HG03103 (cell line): ENCODE results near the gene ARHGAP30.
"Not testable (repeated sequence)": the region's sequence is repeated elsewhere in the genome, so short reads cannot be mapped to it uniquely, and the experiment has no call there.

Experiments used
- ATAC-seq: cut with Tn5 transposase; IDR thresholded peaks from one replicate; pipeline ENCODE4 v1.9.1; 2021; ENCODE audit warnings: low read depth; ENCODE audit not compliant: unreplicated experiment

ARHGAP30 gene

DNA sequence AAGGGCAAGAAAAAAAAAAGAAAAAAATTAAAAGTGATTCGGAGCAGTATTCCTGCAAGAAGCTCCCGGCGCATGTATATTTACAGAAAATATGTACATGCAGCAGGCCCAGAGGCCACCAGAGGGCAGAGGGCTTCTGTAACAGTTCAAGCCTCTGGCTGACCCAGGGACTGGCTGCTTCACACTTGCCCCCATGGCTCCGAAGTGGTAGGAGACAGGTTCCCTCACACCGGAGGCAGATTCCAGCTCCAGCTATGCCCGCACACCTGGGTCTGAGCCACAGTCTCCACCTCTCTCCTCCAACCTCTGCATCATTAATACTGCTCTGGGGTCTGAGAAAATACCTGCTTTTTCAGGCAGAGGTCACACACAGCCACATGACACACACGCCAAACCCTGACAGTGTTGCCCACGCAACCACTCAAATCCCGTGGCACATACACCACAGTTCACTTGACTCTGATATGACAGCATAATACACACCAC lies 2.2 kb upstream of the ARHGAP30 start:
- no peak for ATAC-seq

DNA sequence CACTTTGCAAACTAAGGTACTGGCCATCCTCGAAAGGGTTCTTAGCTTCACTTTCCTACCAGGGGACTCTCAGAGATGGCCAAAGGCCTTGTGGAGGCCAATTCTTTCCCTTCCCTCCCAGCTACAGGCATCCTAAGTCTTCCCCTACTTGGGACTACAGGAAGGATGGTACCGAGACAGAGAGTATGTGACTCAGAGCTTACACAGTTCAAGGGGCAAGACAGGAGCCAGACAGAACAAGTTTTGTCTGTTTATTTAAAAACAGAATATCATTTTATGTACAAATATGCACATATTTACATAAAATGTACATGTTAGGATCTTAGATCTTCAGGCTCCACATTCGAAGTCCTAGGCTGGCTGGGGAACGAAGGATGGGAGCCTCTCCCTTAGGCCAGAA lies 1.1 kb upstream of the ARHGAP30 start:
- ATAC-seq = no peak

DNA sequence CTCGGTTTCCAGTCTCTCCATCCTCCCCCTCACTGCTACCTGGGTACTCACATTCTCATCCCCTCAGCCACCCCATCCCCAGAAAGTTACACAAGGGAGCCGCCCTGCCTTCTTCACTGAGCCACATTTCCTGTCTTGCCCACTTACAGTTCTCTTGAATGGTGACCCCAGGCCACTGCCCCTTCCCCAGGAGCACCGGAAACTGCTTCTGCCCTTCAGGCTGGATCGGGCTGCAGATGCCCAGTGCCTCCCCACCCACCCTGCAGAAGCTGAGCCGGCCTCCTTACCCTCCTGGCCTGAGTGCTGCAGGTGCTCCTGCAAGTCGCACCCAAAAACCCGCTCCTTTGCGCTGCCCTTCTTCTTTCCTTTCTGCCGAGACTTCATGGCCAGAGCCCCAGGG lies 450 bp downstream of the ARHGAP30 start:
- ATAC-seq = no peak

DNA sequence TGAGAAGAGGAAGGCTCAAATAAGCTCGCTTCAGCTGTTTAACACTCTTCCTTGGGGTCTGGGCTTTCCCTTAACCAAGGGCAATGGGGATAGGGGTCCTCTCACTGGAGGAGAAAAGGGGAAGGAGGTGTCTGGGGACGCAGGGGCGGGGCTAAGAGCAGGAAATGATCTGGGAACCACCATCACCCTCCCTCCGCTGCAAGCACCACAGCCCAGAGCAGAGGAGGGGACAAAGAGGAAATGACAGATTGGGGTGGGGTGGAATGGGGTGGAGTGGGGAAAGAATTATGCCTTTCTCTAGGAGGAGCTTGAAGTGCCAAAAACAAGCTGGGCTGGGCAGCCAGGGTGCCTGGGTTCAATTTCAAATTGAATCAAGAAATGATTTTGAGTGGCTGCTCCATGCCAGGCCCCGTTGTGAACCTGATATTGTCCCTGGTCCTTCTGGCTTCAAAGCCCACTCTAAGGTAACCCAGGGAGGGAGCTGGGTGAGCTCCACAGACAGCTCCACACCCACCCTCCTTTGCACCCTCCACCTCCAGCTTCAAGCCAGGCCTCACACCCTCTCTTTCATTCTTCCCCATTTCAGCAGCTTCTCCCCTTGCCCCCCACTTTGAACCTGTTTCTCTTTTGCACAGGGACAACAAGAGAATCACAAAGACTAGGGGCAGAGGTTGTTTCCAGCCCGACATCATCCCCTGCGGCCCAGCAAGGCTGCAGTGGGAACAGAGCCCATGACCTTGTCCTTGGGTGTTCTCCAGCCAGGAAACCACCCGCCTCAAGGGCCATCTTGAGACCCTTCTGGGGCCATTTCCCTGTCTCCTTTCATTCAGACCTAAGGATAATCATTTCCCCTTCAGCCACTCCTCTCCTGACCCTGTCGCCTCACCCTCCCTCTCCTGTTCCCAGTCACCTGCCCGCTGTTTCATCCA lies 1.1 kb downstream of the ARHGAP30 start:
- ATAC-seq = peak; percentile 46

DNA sequence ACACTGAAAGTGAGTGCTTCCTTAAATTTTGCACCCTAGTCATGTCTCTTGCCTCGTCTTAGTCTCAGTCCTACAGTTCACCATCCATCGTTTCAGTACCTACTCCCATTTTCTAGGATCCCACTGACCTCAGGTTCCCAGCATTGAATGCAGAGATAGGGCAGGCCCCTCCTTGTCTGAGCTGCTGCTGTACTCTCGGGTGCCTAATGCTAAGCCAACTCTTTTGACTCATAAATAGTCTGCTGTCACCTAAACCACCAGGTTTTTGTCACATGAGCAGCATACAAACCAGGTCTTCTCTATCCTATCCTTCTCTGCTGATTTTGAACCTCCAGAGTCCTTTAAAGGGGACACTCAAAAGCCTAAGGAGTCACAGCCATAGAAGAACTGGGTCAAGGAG lies 3.0 kb downstream of the ARHGAP30 start:
- ATAC-seq = no peak

DNA sequence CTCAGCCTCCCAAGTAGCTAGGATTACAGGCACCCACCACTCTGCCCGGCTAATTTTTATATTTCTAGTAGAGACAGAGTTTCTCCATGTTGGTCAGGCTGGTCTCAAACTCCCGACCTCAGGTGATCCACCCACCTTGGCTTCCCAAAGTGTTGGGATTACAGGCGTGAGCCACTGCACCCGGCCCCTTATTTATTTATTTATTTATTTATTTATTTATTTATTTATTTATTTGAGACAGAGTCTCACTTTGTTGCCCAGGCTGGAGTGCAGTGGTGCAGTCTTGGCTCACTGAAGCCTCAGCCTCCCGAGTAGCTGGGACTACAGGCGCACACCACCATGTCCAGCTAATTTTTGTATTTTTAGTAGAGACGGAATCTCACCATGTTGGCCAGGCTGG lies 4.0 kb downstream of the ARHGAP30 start:
- not testable (repeated sequence) for ATAC-seq

DNA sequence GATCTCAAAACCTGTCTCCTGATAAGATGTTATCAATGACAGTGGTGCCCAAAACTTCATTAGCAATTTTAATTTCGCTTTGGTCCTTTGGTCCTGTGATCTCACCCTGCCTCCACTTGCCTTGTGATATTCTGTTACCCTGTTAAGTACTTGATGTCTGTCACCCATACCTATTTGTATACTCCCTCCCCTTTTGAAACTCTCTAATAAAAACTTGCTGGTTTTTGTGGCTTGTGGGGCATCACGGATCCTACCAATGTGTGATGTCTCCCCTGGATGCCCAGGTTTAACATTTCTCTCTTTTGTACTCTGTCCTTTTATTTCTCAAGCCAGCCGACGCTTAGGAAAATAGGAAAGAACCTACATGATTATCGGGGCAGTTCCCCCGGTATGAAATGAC lies 5.8 kb downstream of the ARHGAP30 start:
- ATAC-seq = not testable (repeated sequence)

DNA sequence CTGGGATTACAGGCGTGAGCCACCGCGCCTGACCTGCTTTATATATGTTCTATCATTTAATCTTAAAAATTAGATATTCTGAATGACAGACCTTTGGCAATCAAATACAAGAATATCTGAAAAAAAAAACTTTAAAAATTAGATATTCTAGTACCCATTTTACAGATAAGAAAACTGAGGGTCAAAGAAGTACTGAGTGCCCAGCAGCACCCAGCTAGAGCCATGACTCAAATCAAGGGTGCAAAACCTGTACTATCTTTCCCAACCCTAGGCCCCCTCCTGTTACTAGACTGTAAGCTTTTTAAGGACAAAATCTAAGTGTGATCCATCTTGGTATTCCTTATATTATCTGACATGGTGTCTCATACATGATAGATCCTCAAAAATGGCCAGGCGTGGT lies 8.3 kb downstream of the ARHGAP30 start:
- no peak for ATAC-seq

DNA sequence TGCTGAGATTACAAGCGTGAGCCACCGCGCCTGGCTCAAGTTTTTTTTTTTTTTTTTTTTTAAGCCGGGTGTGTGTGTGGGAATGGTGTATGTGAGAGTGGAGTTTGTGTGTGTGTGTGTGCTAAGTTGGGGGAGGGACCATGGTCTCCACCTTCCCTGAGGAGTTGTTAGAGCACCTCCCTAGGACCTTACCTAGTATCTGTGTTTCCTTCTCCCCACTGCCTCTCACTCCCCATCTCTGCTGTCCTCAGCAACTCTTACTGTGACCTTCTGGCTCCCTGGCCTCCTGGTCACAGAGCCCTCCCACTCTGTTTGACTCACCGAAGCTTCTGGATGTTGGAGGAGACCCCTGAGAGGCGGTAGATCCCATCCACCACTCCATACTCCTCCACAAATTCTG lies 10.4 kb downstream of the ARHGAP30 start:
- ATAC-seq = no peak

DNA sequence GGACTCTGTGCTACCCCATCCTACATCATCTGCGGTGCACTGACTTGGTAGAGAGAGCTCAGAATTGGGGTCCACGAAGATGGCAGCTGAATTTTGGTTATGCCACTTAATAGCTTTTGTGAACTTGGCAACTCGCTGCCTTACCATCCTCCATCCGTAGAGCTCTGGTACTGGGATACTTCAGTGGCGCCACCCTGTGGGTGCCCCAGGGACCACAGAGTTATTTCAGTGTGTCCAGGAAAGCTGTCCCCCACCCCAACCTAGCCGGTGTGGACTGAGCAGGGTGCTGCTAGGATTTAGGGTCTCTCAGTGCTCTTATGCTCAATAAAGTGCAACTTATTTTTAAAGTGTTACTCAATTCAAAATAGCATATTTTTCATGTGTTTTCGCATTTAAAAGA lies 14.9 kb downstream of the ARHGAP30 start:
- ATAC-seq = no peak

DNA sequence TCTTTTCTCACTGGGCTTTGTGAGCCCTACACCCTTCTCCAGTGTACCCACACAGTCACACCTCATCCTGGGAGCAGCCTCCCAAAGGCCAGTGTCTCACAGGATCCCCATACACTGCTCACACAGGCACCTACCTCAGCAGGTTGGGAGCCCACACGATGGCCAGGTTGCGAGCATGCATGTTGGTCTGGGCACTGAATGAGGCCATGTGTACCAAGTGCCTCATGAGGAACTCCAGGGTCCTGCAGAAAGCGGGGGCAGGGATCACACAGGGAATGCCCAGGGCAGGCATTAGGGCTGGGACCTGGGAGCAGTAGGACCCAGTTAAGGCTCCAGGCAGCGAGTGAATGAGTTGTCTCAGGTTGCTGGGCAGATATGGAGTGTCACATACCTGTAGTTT lies 15.5 kb downstream of the ARHGAP30 start:
- ATAC-seq = no peak

DNA sequence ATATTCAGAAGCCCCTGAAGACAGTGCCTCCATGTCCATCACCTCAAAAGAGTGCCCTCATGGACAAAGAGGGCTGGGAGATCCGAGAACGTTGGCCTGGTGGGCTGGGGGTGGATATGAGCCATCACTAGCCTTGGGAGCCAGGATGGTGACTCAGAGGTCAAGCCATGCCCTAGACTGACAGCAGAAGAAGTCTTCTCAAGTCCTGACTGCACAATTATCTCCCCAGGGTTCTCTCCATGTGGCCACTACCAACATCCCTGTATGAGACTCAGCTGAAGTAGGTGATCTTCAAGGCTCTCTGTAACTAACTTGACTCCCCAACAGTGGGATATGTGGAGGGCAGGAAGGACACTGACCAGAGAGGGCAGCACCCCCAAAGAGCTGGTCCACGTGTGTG lies 16.8 kb downstream of the ARHGAP30 start:
- ATAC-seq = no peak

DNA sequence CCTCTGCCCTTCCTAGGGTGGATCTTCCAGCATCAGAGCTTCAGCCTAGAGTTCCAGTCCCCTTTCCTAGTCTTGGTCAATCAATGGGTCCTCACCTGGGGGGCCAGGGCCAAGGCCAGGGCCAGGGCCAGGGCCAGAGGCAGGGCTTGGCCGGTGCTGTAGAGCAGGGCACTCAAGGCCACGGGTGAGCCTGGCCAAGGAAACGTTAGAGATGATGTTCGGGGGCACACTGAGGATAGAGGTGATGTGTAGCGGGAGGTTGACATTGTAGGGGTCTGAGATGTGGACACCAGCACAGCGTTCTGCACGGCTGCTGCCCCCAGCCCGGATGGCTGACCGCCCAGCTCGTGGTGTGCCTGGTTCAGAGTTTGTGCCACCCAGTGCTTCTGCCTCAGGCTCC lies 18.5 kb downstream of the ARHGAP30 start:
- no peak for ATAC-seq

DNA sequence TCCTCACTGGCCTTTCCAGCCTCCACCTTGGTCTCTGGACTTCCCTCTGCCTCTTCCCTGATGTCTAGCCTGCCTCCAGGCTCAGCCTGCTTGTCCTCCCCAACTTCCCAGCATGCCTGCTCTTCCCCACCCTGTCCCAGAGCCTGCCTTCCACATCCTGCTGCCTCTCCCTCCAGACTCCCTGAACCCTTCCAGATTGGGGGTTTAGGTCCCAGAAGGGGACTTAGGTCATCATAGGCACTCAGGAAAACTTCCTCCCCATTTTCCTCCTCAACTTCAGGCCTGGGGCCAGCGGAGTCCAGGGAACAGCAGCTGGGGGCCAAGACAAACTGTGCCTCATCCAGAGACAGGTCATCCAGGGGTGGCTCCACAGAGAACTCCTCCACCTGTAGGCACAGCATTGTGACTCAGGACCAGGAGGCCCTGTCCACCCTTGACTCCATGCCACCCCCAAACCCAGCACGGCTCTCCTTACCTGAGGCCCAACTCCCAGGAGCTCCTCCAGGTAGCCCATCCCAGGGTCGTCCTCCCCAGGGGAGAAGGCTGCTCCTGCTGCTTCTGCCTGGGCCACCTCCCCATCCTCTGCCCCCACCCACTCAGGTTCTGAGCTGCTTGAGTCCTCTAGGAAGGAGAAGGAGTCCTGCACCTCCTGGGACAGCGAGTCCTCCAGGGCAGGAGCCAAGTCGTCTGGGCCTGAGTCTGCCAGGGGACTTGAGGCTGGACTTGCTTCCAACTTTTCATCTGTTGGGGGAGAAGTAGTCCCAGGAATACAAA lies 20.6 kb downstream of the ARHGAP30 start:
- no peak for ATAC-seq

DNA sequence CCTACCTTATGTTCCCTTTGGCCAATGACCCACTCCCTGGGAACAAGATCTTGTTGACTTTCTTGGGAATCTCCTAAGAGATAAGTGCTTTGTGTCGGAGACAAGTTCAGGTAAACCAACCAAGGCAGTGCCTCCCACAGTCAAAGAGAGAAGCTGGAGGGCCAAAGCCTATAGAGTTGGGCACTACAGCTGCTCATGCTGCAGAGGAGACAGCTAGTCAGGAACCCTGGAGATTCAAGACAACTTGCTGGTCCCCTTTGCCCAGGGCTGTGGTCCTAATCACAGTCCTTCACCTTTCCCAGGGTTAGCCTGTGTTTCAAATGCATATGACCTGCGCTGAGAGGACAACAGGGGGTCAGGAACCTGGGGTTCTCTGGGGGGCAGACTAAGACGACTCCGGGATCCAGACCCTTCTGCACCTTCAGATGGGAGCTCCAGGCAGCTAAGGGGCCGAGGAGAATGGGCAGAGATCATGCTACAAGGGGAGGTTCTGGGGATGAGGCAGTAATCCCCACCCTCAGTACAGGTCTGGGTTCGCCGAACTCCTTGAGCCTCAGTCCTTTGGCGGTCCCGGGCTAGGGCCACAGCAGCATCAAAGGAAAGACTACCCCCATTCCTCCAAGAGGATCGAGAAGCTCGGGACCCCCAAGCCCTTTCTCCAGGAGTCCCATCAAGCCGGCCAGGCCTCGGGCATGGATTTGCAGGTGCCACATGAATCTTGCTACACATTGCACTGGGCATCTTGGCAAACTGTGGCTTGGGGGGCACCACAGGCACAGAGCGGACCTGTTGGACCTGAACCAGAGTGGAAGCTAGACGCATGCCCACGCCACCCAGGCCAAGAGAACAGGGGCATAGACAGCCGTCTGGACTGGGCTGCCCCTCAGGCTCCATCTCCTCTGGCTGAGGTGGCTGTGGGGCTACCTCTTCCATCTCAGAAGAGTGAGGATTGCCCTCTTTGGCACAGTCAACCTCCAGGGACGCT lies 22.0 kb downstream of the ARHGAP30 start:
- ATAC-seq = no peak

DNA sequence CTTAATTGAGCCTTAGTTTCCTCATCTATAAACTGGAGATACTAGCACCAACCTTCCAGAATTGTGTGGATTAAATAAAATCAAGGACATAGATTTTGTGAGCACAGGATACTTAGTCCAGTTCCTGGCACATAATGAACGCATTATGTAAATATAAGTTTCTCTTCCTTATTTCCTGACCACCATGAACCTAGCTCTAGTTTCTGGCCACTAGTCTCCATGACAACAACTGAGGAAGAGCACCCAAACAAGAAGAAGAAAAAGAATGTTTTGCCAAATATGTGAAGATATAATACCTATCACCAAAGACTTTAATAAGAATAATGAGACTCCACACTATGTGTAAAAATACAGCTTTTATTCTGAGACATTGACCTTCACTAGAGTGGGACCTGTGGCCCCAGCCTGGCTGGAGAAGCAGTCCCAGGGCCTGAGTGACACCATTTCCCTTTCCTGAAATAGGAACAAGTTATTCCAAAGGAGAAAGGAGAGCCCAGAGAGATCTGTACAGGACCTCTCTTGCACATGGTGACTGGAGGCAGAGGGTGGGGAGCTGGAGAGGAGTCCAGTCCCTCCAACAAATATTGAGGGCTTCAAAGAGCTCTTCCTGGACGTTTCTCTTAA lies 23.0 kb downstream of the ARHGAP30 start:
- peak; percentile 38 for ATAC-seq

DNA sequence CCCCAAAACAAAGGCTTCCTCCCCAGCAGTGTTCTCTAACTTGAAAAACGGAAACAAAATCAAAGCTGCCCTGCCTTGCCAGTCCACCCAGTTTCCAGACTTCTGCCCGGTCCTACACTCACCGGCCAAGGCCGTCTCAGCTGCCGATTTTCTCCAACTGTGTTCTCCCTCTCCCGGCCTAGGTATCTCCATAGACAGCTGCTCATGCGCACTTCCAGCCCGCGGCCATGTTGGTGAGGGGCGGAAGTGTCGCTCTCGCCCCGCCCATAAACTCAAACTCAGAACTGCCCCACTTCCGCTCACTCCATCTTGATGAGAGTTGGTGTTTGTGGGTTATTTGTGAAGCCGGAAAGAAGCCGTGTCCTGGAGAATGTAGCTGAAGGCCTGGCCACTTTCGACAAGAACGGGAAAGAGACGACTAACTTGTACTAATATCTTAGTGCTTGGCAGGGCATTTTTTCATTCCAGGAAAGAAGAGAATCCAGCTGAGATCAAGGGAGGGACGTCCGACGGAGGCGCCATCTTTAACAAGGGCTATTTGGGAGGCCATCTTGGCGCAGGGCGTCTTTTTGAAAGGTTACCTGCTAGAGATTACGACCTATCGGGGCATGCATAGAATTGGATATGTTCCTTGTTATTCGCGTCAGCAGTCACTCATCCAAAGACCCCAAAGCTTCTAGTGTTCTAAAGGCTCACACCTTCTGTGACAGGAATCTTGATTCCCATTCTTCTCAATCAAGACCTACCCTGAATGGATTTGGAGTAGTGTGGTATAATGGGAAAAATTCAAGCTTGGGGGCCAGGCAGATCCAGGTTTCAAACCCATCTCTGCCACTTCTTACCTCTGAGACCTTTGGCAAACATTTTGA lies 23.7 kb downstream of the ARHGAP30 start, which contains the start of gene USF1:
Gene USF1, minus strand, starts transcription at position 242 of the 869 bp plus-strand sequence. CDS start 2,702 bp downstream, outside the sequence.
- ATAC-seq = peak; percentile 55

DNA sequence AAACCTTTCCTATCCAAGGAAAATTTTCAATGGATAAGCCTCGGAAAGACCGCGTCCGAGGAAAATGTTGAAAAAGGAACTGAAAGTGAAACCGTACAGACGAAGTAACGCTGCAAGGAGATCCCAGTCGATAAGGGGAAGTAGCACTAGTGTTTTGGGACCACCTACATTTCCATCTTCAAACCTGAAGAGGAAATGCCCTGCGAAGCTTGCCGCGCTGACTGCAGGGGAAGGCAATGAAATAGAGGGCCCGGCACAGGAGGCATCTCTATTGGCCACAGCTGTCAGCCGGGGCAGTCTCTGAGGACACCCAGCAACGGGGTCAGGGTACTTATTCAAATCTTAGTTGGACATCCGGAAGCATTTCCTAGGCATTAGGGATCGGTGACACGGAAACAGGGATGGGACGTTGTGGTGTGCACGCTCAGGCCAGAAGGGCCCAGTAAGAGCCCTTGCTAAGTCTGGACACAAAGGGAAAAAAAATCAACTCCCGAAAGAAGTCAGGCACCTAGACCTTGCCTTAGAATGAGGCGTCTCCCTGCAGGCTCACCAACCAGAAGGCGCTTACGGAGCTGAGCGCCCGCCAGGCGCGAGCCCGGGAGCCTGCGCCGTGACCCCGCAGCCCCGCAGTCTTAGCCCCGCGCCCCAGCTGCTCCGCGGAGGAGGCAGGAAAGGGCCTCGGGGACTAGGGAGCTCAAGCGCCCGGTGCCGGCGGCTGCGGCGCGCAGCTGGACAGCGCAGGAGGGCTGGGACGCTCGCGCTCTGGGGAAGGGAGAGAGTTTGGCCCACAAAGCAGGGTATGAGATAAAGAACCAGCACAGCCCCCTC lies 24.6 kb downstream of the ARHGAP30 start:
- peak; percentile 39 for ATAC-seq
